HG03095 (cell line): ENCODE measurements around the gene RPS2.
A peak's percentile ranks its signal among the peaks of the same experiment; 100 is the strongest.

Source experiments
- ATAC-seq: cut with Tn5 transposase; IDR thresholded peaks from one replicate; pipeline ENCODE4 v1.9.1; 2021; ENCODE audit warnings: moderate library complexity; ENCODE audit not compliant: unreplicated experiment

The RPS2 gene

GRCh38 chr16:1982991-1983543 lies 18.4 kb upstream of the RPS2 start:
- ATAC-seq = no peak

GRCh38 chr16:1982013-1982433 lies 17.4 kb upstream of the RPS2 start:
- no peak for ATAC-seq

GRCh38 chr16:1981398-1981836 lies 16.8 kb upstream of the RPS2 start, which contains the start of gene NOXO1:
Gene NOXO1 (minus strand): TSS chr16:1981469. CDS start chr16:1981179, 290 bp downstream.
- no peak for ATAC-seq

- no peak for ATAC-seq
These were observed 16.1 kb upstream of the RPS2 start for GRCh38 chr16:1980770-1981087.

GRCh38 chr16:1980030-1980769 lies 15.6 kb upstream of the RPS2 start:
- no peak for ATAC-seq

- no peak for ATAC-seq
These were observed 14.8 kb upstream of the RPS2 start for GRCh38 chr16:1979271-1980029.

DNA sequence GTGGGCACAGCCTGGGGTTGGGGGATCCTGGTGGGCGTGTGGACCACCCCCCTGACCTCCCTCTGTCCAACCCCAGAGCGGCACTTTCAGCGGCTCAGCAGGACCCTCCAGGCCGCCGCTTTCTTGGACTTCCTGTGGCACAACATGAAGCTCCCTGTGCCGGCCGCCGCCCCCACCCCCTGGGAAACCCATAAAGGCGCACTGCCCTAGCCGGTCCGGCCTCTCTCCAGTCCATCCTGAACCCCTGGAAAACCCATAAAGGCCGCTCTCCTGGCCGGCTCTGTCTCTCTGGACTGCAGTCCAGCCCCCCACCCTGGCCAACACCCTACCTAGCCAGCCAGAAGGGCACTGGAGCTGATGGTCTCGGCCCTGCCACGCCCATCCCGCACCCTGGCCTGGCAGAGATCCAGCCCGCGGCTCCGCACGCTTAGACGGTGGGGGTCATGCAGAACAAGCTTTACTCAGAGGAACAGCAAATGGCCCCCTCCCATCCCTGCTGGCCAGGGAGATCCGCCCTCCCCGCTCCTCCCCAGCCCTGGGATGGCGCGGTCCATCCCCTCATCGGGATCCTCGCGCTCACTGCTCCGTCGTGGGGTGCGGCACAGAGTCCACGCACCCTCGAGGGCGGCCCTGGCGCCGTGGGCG lies 14.0 kb upstream of the RPS2 start:
- ATAC-seq = no peak

DNA sequence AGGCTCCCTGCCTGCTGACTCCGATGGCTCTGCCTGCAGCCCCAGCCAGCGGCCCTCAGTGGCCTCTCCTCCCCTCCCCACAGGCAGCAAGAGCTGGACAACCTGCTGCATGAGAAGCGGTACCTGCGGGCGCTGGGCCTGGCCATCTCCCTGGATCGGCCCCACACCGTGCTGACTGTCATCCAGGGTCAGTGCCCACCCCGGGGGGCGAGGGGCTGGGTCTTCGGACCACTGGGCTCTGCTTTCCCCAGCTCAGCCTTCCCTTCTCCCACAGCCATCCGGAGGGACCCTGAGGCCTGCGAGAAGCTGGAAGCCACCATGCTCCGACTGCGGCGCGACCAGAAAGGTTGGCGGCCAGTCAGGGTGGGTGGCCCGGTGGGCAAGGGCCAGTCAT lies 13.2 kb upstream of the RPS2 start:
- no peak for ATAC-seq

DNA sequence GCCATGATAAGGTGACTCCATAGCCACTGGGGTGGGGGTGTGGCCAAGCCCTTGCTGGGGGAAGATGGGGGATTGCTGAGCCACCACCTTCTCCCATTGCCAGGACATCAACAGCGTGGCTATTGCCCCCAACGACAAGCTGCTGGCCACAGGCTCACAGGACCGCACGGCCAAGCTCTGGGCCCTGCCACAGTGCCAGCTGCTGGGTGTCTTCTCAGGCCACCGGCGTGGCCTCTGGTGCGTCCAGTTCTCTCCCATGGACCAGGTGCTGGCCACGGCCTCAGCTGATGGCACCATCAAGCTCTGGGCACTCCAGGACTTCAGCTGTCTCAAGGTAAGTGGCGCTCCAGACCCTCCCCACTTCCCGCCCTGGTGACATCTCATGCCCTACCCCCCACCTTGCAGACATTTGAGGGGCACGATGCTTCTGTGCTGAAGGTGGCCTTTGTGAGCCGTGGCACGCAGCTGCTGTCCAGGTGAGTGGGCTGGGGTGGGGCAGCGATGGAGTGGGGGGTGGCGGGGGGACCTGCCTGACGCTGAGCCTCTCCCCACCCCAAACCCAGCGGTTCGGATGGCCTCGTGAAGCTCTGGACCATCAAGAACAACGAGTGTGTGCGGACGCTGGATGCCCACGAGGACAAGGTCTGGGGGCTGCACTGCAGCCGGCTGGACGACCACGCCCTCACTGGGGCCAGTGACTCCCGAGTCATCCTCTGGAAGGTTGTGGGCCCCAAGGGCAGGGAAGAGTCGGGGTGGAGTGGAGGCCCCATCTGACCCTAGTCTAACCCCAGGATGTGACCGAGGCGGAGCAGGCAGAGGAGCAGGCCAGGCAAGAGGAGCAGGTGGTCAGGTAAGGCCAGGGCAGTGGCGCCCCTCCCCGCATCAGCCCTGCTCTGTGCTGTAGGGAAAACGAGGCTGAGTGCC lies 12.6 kb upstream of the RPS2 start:
- no peak for ATAC-seq

DNA sequence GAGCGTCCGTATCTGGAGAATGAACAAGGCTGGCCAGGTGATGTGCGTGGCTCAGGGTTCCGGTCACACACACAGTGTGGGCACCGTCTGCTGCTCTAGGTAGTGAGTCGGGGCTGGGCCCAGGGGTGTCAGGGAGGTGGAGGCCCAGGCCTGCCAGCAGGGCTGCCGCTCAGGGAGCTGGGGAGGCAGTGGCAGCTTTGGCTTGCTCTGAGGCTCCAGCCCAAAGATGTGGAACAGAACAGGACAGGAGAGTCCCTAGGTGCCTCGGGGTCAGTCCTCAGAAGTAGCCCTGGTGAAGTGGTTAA lies 11.5 kb upstream of the RPS2 start:
- no peak for ATAC-seq

- ATAC-seq = no peak
These were observed 11.0 kb upstream of the RPS2 start for GRCh38 chr16:1975432-1976215.

DNA sequence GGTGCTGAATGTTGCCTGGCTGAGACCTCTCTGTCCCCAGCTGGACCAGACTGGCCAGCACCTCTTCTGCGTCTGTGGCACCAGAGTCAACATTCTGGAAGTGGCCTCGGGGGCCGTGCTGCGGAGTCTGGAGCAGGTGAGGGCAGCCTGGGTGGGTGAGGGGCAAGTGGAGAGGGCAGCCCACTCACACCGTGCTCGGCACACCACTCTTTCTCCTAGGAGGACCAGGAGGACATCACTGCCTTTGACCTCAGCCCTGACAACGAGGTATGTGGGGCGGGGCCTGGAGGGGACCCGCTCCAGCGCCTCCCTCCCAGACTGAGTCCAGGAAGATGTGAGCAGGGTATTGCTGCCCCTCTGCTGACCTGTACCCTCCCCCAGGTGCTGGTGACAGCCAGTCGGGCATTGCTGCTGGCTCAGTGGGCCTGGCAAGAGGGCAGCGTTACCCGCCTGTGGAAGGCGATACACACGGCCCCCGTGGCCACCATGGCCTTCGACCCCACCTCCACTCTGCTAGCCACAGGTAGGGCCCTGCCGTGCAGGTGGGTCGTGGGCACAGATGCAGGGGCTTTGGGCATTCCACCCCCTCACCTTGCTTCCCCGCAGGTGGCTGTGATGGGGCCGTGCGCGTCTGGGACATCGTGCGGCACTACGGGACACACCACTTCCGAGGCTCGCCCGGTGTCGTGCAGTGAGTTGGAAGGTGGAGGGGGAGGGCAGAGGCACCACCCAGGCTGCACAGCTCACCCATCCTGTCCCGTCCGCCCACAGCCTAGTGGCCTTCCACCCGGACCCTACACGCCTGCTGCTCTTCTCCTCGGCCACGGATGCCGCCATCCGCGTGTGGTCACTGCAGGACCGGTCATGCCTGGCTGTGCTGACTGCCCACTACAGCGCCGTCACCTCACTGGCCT lies 9.8 kb upstream of the RPS2 start:
- no peak for ATAC-seq

DNA sequence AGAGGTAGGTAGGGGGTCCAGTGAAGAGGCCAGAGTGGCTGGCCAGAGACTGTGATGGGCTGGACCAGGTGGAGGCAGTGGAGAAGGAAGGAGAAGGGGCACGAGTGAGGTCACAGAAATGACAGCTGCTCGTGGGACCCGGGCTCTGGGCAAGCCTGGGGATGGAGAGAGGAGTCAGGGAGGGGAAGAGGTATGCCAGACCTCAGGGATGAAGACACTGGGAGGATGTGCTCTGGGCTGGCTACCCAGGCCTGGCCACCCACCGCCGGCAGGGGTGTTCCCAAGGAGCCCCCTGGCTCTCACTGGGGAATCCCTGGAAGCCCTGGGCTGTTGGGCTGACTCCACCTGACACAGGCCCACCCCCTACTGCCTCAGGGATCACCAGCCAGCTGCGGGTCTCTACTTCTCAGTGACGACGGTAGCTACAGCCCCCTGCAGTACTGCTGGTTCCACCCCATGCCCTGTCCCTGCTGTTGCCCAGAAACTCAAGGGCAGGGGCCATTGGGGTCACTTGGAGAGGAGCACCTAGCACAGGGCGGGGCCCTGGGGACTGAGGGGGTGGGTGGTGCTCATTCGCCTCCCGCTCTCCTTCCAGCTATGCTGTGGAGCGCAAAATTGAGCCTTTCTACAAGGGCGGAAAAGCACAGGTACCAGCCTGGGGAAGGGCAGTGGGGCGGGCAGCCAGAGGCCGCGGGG lies 9.0 kb upstream of the RPS2 start:
- no peak for ATAC-seq

DNA sequence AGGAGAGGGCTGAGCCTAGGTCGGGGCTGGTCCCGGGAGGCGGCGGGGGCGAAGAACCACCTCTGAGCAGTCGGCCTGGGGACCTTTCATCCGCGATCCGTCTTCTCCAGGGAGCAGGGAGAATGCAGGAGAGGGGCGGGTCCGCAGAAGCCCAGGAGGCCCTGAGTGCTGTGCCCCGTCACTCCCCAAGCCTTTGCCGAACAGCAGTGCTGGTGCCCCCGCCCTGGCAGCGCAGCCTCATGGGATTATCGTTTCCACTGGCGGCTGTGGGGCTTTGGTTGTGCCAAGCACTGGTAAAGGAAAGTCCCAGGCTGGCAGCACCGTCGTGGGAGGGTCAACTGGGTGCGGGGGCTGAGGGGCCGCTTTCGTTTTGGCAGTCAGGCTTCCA lies 7.9 kb upstream of the RPS2 start:
- ATAC-seq = no peak

- peak; percentile 57 for ATAC-seq
These were observed 7.3 kb upstream of the RPS2 start, which contains the start of gene TBL3 for GRCh38 chr16:1971796-1972489. Gene TBL3 (plus strand): TSS chr16:1972053. CDS start chr16:1972165, 112 bp downstream.

- ATAC-seq = no peak
These were observed 3.7 kb upstream of the RPS2 start for GRCh38 chr16:1968146-1968953.

DNA sequence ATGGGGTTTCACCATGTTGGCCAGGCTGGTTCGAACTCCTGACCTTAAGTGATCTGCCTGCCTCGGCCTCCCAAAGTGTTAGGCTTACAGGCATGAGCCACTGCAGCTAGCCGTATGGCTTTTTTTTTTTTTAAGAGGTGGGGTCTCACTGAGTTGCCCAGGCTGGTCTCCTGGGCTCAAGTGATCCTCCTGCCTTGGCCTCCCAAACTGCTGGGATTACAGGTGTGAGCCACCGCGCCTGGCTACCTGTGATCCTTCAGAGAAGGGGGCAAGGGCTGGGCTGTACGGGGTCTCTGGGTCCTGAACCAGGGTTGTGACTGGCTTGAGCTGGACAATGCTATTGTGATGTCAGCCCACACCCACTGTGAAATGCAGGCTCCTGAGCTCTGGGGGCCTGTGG lies 1.8 kb upstream of the RPS2 start, which contains the start of gene RNF151:
TSS of gene RNF151 (plus strand) at position 397 of the 400 bp plus-strand sequence. CDS start 26 bp downstream, outside the sequence.
- no peak for ATAC-seq
